IPS-18c (cell line): ENCODE results near the gene DLK1.
A peak's percentile ranks its signal among the peaks of the same experiment; 100 is the strongest.

Experiments
- H3K4me3 ChIP-seq: 2 replicates; pipeline ENCODE4 v1.7.0; 2013; ENCODE audit warnings: low read depth, mild to moderate bottlenecking, low read length, moderate library complexity; ENCODE audit not compliant: insufficient read depth
- H3K9me3 ChIP-seq: one replicate; pipeline ENCODE4 v1.6.1; 2013; ENCODE audit warnings: mild to moderate bottlenecking, low read length, moderate library complexity; ENCODE audit not compliant: control insufficient read depth, insufficient read depth

The DLK1 gene

GRCh38 chr14:100724536-100724935, 2.2 kb upstream of the DLK1 start:
- Histone ChIP-seq H3K4me3 (no peak overlapping the region), H3K9me3 (peaks cover 2% of the 10 kb centered on the region)

GRCh38 chr14:100725587-100726387, 905 bp upstream of the DLK1 start:
- no peak overlapping the region for H3K4me3 ChIP-seq
- H3K9me3 ChIP-seq, result peaks cover 2% of the 10 kb centered on the region

GRCh38 chr14:100727086-100727872, 587 bp downstream of the DLK1 start:
- Histone ChIP-seq H3K4me3 (peak overlapping the region; percentile 58), H3K9me3 (peaks cover 2% of the 10 kb centered on the region)

- H3K4me3 ChIP-seq, result peak overlapping the region; percentile 58; the same call in 1 of the 2 replicates
These were observed 1.2 kb downstream of the DLK1 start for GRCh38 chr14:100727873-100728240.

GRCh38 chr14:100728962-100729361, 2.3 kb downstream of the DLK1 start:
- Histone ChIP-seq H3K9me3 (peaks cover 2% of the 10 kb centered on the region), H3K4me3 (no peak overlapping the region)

More at GRCh38 chr14:100727873-100728240, 1.2 kb downstream of the DLK1 start:
- H3K9me3 ChIP-seq, result peaks cover 2% of the 10 kb centered on the region

GRCh38 chr14:100729982-100730381, 3.3 kb downstream of the DLK1 start:
- H3K4me3 ChIP-seq, result no peak overlapping the region
- H3K9me3 ChIP-seq, result peaks cover 2% of the 10 kb centered on the region

- Histone ChIP-seq H3K9me3 (peaks cover 2% of the 10 kb centered on the region), H3K4me3 (no peak overlapping the region)
These were observed 3.9 kb downstream of the DLK1 start for GRCh38 chr14:100730581-100730980.

GRCh38 chr14:100731011-100731670, 4.4 kb downstream of the DLK1 start:
- Histone ChIP-seq H3K9me3 (no peaks in the 10 kb centered on the region), H3K4me3 (no peak overlapping the region)

GRCh38 chr14:100731846-100732765, 5.4 kb downstream of the DLK1 start:
- Histone ChIP-seq H3K9me3 (no peaks in the 10 kb centered on the region), H3K4me3 (no peak overlapping the region)

- H3K9me3 ChIP-seq, result no peaks in the 10 kb centered on the region
- no peak overlapping the region for H3K4me3 ChIP-seq
These were observed 6.0 kb downstream of the DLK1 start for GRCh38 chr14:100732766-100733100.

- H3K9me3 ChIP-seq, result no peaks in the 10 kb centered on the region
- H3K4me3 ChIP-seq, result no peak overlapping the region
These were observed 6.6 kb downstream of the DLK1 start for GRCh38 chr14:100733152-100733850.

- H3K4me3 ChIP-seq, result no peak overlapping the region
- H3K9me3 ChIP-seq, result no peaks in the 10 kb centered on the region
These were observed 7.6 kb downstream of the DLK1 start for GRCh38 chr14:100734031-100734990.

- Histone ChIP-seq H3K4me3 (no peak overlapping the region), H3K9me3 (no peaks in the 10 kb centered on the region)
These were observed 8.6 kb downstream of the DLK1 start for GRCh38 chr14:100735271-100735670.

GRCh38 chr14:100736269-100737180, 9.8 kb downstream of the DLK1 start:
- H3K4me3 ChIP-seq, result no peak overlapping the region
- H3K9me3 ChIP-seq, result no peaks in the 10 kb centered on the region

GRCh38 chr14:100737526-100737925, 10.8 kb downstream of the DLK1 start:
- H3K9me3 ChIP-seq, result no peaks in the 10 kb centered on the region
- no peak overlapping the region for H3K4me3 ChIP-seq
